Activated naive CD8-positive, alpha-beta T cell treated with anti-CD3 and anti-CD28 coated beads for 36 hours (primary cell): ENCODE data around the gene PYGB. TPM values are rescaled to one million over a fixed set of nuclear protein-coding genes. Genes with fewer than 3 reads are reported as not detected.
A peak's percentile ranks its signal among the peaks of the same experiment; 100 is the strongest.

ENCODE experiments used
- DNase-seq: peaks from one replicate; pipeline ENCODE4 v3.0.0; 2021
- H3K27ac Mint-ChIP-seq: one replicate; pipeline ENCODE4 v1.8.0; 2022; ENCODE audit warnings: mild to moderate bottlenecking, moderate library complexity, mixed read lengths
- H3K27me3 Mint-ChIP-seq: one replicate; pipeline ENCODE4 v1.8.0; 2022; ENCODE audit warnings: mild to moderate bottlenecking, mixed read lengths
- H3K36me3 Mint-ChIP-seq: one replicate; pipeline ENCODE4 v1.8.0; 2021; ENCODE audit warnings: mild to moderate bottlenecking, mixed read lengths
- H3K4me1 Mint-ChIP-seq: one replicate; pipeline ENCODE4 v1.8.0; 2021; ENCODE audit warnings: mixed read lengths
- H3K4me3 Mint-ChIP-seq: one replicate; pipeline ENCODE4 v1.8.0; 2022; ENCODE audit warnings: mild to moderate bottlenecking, moderate library complexity, mixed read lengths
- H3K9me3 Mint-ChIP-seq: one replicate; pipeline ENCODE4 v1.8.0; 2022; ENCODE audit warnings: mixed read lengths
- total RNA-seq, 2 experiments: library from RNA; stranded (reverse); gene quantifications; one replicate each; pipeline ENCODE4 v1.2.3, GENCODE V29; 2021

The PYGB gene
- total RNA-seq, 2 experiments from 2014 or later: 30.3 to 31.0 TPM

DNA sequence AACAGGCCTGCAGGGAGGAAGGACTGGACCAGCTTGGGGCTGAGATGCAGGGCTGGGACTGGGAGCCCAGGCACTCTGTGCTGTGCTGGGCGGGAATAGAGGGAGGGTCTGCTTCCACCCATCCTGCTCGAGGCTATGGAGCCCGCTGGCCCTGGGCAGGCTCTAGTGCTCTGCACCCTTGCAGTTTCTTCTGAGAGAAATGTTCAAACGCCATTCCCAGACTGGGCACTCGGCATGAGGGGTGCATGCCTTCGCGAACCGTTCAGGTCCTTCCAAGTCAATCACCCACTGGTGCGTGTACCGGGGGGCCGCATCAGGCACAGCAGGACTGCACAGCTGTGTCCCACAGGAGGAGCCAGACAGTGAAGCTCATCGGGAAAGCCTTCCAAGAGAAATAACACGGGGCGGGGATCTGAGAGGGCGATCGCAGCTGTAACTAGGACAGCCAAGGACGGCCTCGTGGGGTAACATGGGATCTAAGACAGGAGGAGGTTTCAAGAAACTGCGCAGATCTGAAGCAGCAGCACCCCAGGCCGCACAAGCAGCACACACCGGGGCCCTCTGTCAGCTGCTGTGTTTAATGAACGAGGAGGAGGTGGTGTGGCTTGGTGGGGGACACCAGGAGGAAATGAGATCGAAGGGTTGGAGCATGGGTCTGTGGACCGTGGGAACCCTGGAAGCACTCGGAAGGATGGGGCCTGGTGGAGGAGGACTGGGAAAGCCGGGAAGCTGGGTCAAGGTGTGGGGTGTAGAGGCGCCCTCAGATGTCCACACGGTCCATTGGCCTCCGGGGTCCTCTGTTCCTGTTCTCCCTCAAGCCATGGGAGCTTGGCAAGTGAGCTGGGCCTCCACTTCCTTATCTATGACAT lies 26.1 kb upstream of the PYGB start:
- H3K4me1 Mint-ChIP-seq: peaks cover 7% of the 10 kb centered on the region
- no peaks in the 10 kb centered on the region for H3K9me3 Mint-ChIP-seq
- no peak overlapping the region for H3K4me3 Mint-ChIP-seq
- no peak overlapping the region for H3K27ac Mint-ChIP-seq
- peaks cover 4% of the 10 kb centered on the region for H3K36me3 Mint-ChIP-seq
- no peak for DNase-seq
- H3K27me3 Mint-ChIP-seq: no peaks in the 10 kb centered on the region

DNA sequence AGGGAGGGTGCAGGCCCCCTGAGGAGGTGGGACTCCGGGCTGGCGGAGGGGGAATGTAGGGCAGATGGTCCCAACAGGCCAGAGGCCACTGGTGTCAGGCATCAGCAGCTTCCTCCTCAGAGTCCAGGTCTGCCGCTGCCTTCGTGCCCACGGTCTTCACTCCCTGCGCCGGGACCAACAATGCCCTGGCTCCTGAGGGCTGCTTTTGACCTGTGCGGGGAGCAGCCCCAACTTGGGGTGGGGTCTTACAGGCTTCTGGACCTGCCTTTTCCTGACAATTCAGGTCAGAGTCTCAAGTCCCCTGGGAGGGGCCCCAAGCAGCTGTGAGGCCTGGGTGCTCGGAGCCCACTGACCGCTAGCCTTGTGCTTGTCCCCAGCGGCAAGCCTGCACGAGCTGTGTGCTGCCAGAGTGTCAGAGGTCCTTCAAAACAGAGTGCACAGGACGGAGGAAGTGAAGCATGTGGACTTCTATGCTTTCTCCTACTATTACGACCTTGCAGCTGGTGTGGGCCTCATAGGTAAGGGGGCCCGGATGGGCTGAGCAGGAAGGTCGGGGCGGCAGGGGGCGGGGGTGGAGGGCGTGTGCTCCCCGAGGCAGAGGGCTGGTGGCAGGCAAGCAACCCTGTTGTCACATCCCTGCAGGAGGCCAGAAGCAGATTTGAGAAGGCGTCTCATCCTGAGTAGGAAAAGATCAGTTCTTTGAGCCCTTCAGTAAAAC lies 25.3 kb upstream of the PYGB start:
- Mint-ChIP-seq H3K4me1 (peaks cover 7% of the 10 kb centered on the region), H3K27me3 (no peaks in the 10 kb centered on the region), H3K27ac (peak overlapping the region; percentile 39), H3K36me3 (peaks cover 4% of the 10 kb centered on the region), H3K4me3 (no peak overlapping the region), H3K9me3 (no peaks in the 10 kb centered on the region)
- no peak for DNase-seq

DNA sequence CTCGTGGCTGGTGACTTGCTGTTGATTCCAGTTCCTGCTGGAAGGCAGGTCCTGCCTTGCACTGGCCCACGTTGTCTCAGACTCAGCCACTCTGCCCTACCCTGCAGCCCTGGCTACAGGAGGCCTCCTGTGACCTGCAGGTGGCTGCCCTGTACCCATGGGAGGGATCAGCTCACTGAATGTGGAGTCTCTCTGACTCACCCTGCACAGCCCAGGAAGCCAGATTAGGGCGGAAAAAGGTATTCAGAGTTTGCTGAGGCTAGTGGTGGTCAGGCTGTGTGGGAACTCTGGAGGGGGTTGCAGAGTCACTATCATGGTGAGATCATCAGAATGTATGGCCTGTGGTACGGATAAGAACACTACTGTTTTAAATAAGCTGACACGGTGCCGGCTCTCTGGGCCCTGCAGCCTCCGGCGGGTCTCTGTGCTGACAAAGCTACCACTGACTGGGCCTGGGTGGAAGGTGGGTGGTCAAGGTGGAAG lies 24.7 kb upstream of the PYGB start:
- Mint-ChIP-seq H3K36me3 (peaks cover 4% of the 10 kb centered on the region), H3K4me3 (peak overlapping the region; percentile 18), H3K9me3 (no peaks in the 10 kb centered on the region), H3K27ac (peak overlapping the region; percentile 39), H3K27me3 (no peaks in the 10 kb centered on the region), H3K4me1 (peaks cover 7% of the 10 kb centered on the region)
- DNase-seq: peak; percentile 58

DNA sequence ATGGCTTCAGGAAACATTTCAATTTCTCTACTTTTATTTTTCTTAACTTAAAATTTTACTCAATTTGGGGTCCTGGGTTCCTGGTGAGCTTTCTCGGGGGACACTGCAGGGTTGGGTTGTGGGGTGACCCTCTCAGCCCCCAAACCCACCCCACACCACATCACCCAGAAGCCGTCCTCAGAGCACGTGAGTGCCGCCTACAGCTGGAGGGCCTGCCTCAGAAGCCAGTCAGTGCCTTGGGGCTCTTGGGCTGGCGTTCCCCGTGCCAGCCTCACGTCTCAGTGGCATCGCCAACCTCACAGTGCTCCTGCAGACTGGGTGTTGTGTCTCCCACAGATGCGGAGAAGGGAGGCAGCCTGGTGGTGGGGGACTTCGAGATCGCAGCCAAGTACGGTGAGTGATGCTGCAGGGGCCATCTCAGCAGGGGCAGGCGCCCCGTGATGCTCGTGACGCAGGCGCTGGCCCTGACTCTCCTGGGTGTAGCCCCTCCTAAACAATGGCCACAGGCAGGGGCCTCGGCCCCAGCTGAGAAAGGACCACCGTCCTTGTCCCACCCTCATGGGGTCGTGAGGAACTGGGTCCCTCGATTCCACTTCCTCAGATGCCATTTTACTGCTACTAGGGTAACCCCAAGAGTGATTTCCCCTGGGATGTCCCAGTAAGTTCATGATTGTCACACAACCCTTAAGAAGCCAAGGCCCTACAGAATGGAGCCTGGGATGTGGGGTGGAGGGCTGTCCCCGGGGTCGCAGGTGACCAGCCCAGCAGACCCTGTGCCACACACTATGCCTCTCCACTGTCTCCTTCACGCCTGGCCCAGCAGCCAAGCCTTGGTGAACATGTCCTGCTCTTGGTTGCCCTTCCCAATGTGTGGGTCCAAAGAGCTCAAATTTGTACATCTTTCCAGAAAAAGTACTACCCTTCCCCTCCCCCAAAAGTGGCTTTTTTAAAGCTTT lies 23.8 kb upstream of the PYGB start:
- DNase-seq: no peak
- peaks cover 7% of the 10 kb centered on the region for H3K4me1 Mint-ChIP-seq
- peaks cover 4% of the 10 kb centered on the region for H3K36me3 Mint-ChIP-seq
- H3K4me3 Mint-ChIP-seq: no peak overlapping the region
- no peaks in the 10 kb centered on the region for H3K27me3 Mint-ChIP-seq
- peak overlapping the region; percentile 39 for H3K27ac Mint-ChIP-seq
- H3K9me3 Mint-ChIP-seq: no peaks in the 10 kb centered on the region

DNA sequence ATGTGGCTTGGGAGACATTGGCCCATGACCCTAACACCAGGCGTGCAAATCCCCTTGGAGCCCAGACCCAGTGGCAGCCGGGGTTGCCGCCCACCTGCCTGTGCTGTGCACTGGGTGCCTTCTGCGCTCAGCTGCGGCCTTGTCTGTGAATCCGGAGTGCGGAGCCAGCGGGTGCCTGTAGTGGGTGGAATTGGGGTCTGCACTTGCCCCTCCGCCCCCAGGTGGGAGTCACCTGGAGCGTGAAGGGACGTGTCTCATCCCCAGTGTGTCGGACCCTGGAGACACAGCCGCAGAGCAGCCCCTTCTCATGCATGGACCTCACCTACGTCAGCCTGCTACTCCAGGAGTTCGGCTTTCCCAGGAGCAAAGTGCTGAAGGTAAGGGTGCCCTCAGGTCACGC lies 22.9 kb upstream of the PYGB start:
- Mint-ChIP-seq H3K9me3 (no peaks in the 10 kb centered on the region), H3K27ac (no peak overlapping the region), H3K4me1 (peaks cover 7% of the 10 kb centered on the region), H3K36me3 (peaks cover 1% of the 10 kb centered on the region), H3K4me3 (no peak overlapping the region), H3K27me3 (no peaks in the 10 kb centered on the region)
- DNase-seq: no peak

DNA sequence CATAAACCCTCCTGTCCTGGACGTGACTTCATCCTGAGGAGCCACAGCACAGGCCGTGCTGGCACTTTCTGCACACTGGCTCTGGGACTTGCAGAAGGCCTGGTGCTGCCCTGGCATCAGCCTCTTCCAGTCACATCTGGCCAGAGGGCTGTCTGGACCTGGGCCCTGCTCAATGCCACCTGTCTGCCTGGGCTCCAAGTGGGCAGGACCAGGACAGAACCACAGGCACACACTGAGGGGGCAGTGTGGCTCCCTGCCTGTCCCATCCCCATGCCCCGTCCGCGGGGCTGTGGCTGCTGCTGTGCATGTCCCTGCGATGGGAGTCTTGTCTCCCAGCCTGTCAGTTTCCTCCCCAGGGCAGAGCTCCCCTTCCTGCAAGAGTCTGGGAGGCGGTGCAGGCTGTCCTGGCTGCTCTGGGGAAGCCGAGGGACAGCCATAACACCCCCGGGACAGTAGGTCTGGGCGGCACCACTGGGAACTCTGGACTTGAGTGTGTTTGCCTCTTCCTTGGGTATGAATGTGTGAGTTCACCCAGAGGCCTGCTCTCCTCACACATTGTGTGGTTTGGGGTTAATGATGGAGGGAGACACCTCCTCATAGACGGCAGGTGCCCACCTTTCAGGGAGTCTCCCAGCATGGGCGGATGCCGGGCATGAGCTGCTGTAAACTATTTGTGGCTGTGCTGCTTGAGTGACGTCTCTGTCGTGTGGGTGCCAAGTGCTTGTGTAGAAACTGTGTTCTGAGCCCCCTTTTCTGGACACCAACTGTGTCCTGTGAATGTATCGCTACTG lies 22.0 kb upstream of the PYGB start:
- Mint-ChIP-seq H3K27me3 (no peaks in the 10 kb centered on the region), H3K36me3 (peaks cover 1% of the 10 kb centered on the region), H3K4me1 (peaks cover 8% of the 10 kb centered on the region), H3K27ac (no peak overlapping the region), H3K9me3 (no peaks in the 10 kb centered on the region), H3K4me3 (no peak overlapping the region)
- no peak for DNase-seq

DNA sequence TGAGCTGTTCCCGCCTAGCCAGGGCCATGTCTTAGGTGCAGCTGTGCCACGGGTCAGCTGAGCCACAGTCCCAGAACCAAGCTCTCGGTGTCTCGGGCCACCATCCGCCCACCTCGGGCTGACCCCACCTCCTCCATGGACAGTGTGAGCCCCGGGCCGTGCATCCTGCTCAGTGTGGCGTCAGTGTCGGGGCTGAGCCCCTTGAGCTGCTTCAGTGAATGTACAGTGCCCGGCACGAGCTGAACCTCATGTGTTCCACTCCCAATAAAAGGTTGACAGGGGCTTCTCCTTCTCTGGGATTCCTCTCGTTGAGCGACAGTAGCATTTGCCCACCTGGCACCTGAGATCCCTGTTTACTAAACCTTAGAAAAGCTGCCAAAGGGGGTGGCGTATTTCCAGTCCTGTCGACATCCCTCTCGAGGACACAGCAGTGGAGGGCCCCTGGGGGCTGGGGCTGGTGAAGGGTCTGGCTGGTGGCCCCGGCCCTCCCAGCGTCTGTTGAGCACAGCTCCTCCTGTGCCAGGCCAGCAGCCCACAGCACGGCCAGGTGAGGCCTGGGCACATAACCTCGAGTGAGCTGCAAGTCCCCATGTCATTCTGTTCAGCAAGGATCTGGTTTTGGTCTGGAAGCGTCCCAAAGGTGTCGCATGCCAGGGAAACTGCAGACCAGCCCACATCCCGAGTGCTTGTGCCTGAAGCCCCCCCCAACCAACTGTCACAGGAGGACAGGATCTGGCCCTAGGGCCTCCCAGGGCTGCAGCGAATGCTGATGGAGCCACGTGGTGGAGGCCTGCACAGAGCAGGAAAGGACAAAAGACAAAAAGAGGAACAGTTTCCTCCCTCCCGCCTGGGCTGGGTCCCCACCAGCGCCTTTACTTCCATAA lies 21.2 kb upstream of the PYGB start:
- Mint-ChIP-seq H3K9me3 (no peaks in the 10 kb centered on the region), H3K27me3 (no peaks in the 10 kb centered on the region), H3K4me3 (no peak overlapping the region), H3K27ac (no peak overlapping the region), H3K36me3 (peaks cover 1% of the 10 kb centered on the region), H3K4me1 (peaks cover 8% of the 10 kb centered on the region)
- no peak for DNase-seq

DNA sequence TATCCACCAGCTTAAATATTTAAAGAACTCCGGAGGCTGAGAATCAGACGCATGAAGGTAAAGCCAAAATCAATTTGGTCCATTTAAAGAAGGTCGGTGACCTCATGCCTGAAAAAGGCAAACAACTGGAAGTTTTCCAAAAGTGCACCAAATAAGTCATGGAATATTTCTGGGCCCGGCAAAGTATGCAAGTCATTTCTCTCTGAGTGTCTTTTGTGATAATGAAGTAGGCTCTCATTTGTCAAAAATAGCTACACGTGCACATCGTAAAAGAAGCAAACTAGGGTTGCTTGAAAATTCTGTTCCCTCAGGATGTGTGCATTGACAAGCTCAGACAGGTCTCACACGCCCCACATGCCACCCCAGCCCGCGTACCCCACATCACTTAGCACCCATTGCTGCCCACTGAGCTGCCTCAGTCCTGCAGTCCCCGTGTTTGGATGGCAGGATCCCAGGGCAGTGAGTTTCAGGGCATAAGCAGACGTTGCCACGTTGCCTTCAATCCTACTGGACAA lies 20.5 kb upstream of the PYGB start:
- no peaks in the 10 kb centered on the region for H3K9me3 Mint-ChIP-seq
- no peaks in the 10 kb centered on the region for H3K27me3 Mint-ChIP-seq
- peaks cover 1% of the 10 kb centered on the region for H3K36me3 Mint-ChIP-seq
- no peak overlapping the region for H3K27ac Mint-ChIP-seq
- peaks cover 8% of the 10 kb centered on the region for H3K4me1 Mint-ChIP-seq
- DNase-seq: no peak
- no peak overlapping the region for H3K4me3 Mint-ChIP-seq

DNA sequence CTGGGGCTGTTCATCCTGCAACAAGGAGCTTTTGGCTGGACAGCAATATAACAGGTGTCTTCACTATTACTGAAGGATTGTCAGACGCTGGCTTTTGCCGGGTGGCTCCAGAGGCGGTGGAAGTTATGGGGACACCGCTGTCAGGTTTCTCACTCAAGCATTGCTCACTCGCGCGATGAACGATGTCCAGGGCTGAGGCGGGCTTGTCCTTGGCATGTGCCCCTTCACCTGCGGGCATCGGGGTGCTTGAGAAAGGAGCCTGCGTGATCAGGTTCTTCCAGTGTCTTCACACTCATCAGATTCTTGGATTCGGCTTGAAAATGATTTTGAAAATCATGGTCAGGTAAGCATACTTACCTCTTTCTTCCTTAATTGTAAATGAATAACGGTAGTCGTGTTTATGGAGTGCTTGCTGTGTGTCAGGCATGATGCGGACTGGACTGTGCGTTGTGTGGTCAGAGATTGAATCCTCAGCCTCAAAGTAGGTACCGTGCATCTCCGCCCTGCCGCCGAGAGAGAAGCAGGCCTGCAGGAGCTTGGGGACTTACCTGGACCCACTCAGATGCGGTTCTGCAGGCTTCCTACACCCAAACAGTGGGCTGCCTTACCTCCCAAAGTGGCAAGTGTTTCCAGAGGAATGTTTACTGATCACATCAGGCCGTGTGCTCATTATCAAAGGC lies 18.3 kb upstream of the PYGB start:
- Mint-ChIP-seq H3K27me3 (peaks cover 3% of the 10 kb centered on the region), H3K36me3 (no peaks in the 10 kb centered on the region), H3K27ac (no peak overlapping the region), H3K9me3 (no peaks in the 10 kb centered on the region), H3K4me1 (peaks cover 1% of the 10 kb centered on the region), H3K4me3 (no peak overlapping the region)
- DNase-seq: no peak

DNA sequence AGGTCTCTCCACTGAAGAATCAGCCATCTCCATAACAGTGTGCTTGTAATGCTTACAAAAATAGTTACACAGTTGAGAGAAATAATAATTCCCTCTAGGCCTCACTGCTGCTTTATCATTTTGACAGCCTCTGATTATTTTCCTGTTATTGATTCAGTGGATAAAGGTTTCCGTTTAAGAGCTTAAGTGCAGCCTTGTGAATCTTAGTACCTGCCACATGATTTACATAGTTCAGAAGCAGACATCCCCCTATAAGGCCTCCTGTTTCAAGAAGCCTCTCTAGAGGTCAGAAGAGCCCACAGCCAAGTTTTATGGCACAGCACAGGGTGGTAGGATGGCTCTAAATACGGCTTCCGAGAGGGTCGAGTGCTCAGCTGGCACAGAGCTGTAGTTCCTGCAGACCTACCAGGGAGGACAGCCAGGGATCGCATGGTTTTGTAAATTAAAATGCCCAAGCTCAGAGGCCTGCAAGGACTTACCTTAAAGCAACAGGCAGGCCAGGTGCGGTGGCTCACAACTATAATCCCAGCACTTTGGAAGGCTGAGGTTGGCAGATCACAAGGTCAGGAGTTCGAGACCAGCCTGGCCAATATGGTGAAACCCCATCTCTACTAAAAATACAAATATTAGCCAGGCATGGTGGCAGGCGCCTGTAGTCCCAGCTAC lies 17.6 kb upstream of the PYGB start:
- no peak for DNase-seq
- no peak overlapping the region for H3K4me3 Mint-ChIP-seq
- no peaks in the 10 kb centered on the region for H3K9me3 Mint-ChIP-seq
- H3K27ac Mint-ChIP-seq: no peak overlapping the region
- peaks cover 10% of the 10 kb centered on the region for H3K27me3 Mint-ChIP-seq
- H3K36me3 Mint-ChIP-seq: no peaks in the 10 kb centered on the region
- H3K4me1 Mint-ChIP-seq: peaks cover 1% of the 10 kb centered on the region

DNA sequence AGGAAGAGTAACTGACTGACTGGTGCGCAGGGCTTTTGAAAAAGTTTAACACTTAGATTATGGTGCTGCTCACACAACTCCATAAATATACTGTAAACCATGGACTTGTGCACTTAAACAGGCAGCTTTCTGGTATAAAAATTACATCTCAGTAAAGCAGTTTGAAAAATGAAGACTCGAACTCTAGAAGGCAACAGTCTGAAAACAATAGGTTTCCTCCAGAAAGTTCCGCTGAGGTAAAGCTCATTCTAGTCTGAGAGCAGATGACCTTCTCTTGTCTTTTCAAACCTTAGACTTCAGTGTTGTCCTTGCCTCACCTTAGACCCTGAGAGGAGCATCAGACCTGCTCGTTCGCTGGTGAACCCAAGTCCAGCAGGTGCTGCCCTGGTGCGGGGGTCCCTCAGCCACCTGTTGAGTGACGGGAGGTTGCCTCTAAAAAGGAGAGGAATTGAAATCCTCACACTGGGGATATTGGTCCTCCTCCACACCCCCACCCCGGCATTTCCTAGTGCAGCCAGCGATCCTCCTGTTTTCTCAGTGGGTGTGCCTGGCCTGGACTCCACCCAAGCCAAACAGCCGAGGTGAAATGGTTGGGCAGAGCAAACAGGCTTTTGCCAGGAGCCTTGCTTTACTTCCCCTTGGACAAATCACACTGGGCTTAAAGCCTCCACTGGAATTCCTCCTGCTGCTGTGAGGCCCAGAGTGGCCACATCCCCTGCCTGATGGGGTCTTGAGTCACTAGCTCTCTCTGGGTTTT lies 14.7 kb upstream of the PYGB start:
- DNase-seq: no peak
- H3K27ac Mint-ChIP-seq: no peak overlapping the region
- no peak overlapping the region for H3K4me3 Mint-ChIP-seq
- H3K36me3 Mint-ChIP-seq: peaks cover under 1% of the 10 kb centered on the region
- peaks cover 10% of the 10 kb centered on the region for H3K27me3 Mint-ChIP-seq
- H3K4me1 Mint-ChIP-seq: peaks cover 7% of the 10 kb centered on the region
- no peaks in the 10 kb centered on the region for H3K9me3 Mint-ChIP-seq
